DOHH2 (cell line): ENCODE data around the gene TNPO3.

ENCODE experiments used
- H3F3A ChIP-seq: fragments of 200-600 bp; sonication (generic), shearing (Covaris generic); 2 replicates; pipeline ENCODE4 v1.6.0; 2016; ENCODE audit warnings: antibody characterized with exemption, mild to moderate bottlenecking; ENCODE audit not compliant: control insufficient read depth, insufficient read depth
- H3K27ac ChIP-seq: fragments of 200-600 bp; sonication (generic); 2 replicates; pipeline ENCODE4 v1.5.1; 2014; ENCODE audit warnings: low read depth, mild to moderate bottlenecking, low read length, moderate library complexity
- H3K27me3 ChIP-seq: fragments of 200-600 bp; sonication (generic); 2 replicates; pipeline ENCODE4 v1.6.1; 2014; ENCODE audit warnings: mild to moderate bottlenecking, low read length, mixed read lengths; ENCODE audit not compliant: control insufficient read depth
- H3K36me3 ChIP-seq: fragments of 200-600 bp; sonication (generic); 2 replicates; pipeline ENCODE4 v1.6.1; 2014; ENCODE audit warnings: mild to moderate bottlenecking, low read length, moderate library complexity, mixed read lengths; ENCODE audit not compliant: control insufficient read depth
- H3K4me1 ChIP-seq: fragments of 200-600 bp; sonication (generic); 2 replicates; pipeline ENCODE4 v1.6.1; 2014; ENCODE audit warnings: mild to moderate bottlenecking, low read length, mixed read lengths; ENCODE audit not compliant: control insufficient read depth
- H3K4me2 ChIP-seq: fragments of 200-600 bp; sonication (generic); 2 replicates; pipeline ENCODE4 v1.6.0; 2014; ENCODE audit warnings: mild to moderate bottlenecking, low read length, moderate library complexity
- H3K4me3 ChIP-seq: fragments of 200-600 bp; sonication (generic); 2 replicates; pipeline ENCODE4 v1.5.1; 2014; ENCODE audit warnings: mild to moderate bottlenecking, low read length, mixed read lengths
- H3K79me2 ChIP-seq: fragments of 200-600 bp; sonication (generic); 2 replicates; pipeline ENCODE4 v1.6.1; 2014; ENCODE audit warnings: mild to moderate bottlenecking, low read length, mixed read lengths; ENCODE audit not compliant: control insufficient read depth
- H3K9me2 ChIP-seq: fragments of 200-600 bp; sonication (generic); replicated peaks from 2 replicates; pipeline ENCODE4 v1.6.1; 2014; ENCODE audit warnings: mild to moderate bottlenecking, low read length, mixed read lengths; ENCODE audit not compliant: control insufficient read depth
- H3K9me3 ChIP-seq: fragments of 200-600 bp; sonication (generic); 2 replicates; pipeline ENCODE4 v1.6.1; 2014; ENCODE audit warnings: antibody characterized with exemption, low read length, mixed read lengths; ENCODE audit not compliant: control insufficient read depth, insufficient read depth
- H4K20me1 ChIP-seq: fragments of 200-600 bp; sonication (generic); 2 replicates; pipeline ENCODE4 v1.6.0; 2014; ENCODE audit warnings: low read depth, mild to moderate bottlenecking, antibody characterized with exemption, low read length, moderate library complexity; ENCODE audit not compliant: control insufficient read depth, insufficient read depth
- CTCF ChIP-seq: fragments of 200-600 bp; sonication (generic); IDR thresholded peaks from one replicate; pipeline ENCODE4 v1.5.1; 2014; ENCODE audit warnings: antibody characterized with exemption, mild to moderate bottlenecking, low read depth, low read length; ENCODE audit not compliant: poor library complexity, severe bottlenecking
- EZH2phosphoT487 ChIP-seq: fragments of 200-600 bp; sonication (generic); IDR thresholded peaks from 2 replicates; pipeline ENCODE4 v1.6.1; 2017; ENCODE audit warnings: borderline replicate concordance, mild to moderate bottlenecking, antibody characterized with exemption, low read length, moderate library complexity, mixed read lengths

Gene TNPO3

GRCh38 chr7:128941323-128941890, 113.5 kb downstream of the TNPO3 start:
- Histone ChIP-seq H3K79me2 (peaks cover 10% of the 10 kb centered on the region), H4K20me1 (no peaks in the 10 kb centered on the region; the same call in 1 of the 2 replicates), H3F3A (peaks cover 19% of the 10 kb centered on the region), H3K9me3 (no peaks in the 10 kb centered on the region), H3K4me1 (peaks cover 43% of the 10 kb centered on the region), H3K27me3 (peaks cover 21% of the 10 kb centered on the region), H3K4me2 (peak overlapping the region; percentile 62), H3K36me3 (no peaks in the 10 kb centered on the region), H3K27ac (peak overlapping the region; percentile 57), H3K4me3 (peak overlapping the region; percentile 76), H3K9me2 (no peaks in the 10 kb centered on the region)
- TF ChIP-seq EZH2phosphoT487 = no peak
- no peak for TF ChIP-seq CTCF

GRCh38 chr7:128940494-128941322, 114.2 kb downstream of the TNPO3 start:
- Histone ChIP-seq H3K4me2 (peak overlapping the region; percentile 62), H3K9me3 (no peaks in the 10 kb centered on the region), H3K79me2 (peaks cover 10% of the 10 kb centered on the region), H3K4me3 (peak overlapping the region; percentile 76), H3K36me3 (no peaks in the 10 kb centered on the region), H3K9me2 (no peaks in the 10 kb centered on the region), H3K27me3 (peaks cover 21% of the 10 kb centered on the region), H3K4me1 (peaks cover 43% of the 10 kb centered on the region), H3F3A (peaks cover 21% of the 10 kb centered on the region), H4K20me1 (no peaks in the 10 kb centered on the region; the same call in 1 of the 2 replicates), H3K27ac (peak overlapping the region; percentile 57)
- no peak for TF ChIP-seq EZH2phosphoT487
- TF ChIP-seq CTCF = no peak

DNA sequence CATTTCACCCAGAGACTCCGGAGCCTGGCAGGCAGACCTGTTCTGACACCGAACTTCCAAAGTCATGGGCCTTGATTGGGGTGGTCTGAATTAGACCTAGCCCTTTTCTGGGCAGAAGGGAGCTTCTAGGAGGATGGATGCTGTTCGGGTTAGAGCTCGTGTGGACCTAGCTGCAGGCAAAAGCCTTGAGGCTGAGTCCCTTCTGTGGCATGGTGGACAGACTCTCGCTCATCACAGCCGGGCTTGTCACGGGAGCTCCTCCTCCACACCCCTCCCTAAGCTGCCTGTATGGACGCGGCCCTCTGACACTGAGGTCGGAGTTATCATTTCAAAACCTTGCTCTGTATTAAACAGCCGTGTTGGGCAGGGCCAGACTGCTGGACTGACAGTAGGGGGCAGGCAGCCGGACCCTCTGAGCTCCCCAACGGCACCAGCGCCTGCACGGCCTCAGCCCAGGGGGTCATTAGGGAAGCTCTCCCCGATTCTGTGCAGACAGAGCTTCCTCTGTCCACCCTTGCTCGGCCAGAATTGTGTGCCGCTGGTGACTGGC, 115.0 kb downstream of the TNPO3 start:
- H3K4me1 ChIP-seq = peaks cover 46% of the 10 kb centered on the region
- H3K4me3 ChIP-seq = peak overlapping the region; percentile 76
- H3K9me2 ChIP-seq = no peaks in the 10 kb centered on the region
- TF ChIP-seq CTCF (peak; percentile 61), EZH2phosphoT487 (no peak)
- no peaks in the 10 kb centered on the region for H3K36me3 ChIP-seq
- H4K20me1 ChIP-seq = no peaks in the 10 kb centered on the region; the same call in 1 of the 2 replicates
- peaks cover 10% of the 10 kb centered on the region for H3K79me2 ChIP-seq
- H3F3A ChIP-seq = peaks cover 21% of the 10 kb centered on the region
- H3K27me3 ChIP-seq = peaks cover 27% of the 10 kb centered on the region
- peak overlapping the region; percentile 62 for H3K4me2 ChIP-seq
- H3K9me3 ChIP-seq = no peaks in the 10 kb centered on the region
- H3K27ac ChIP-seq = peak overlapping the region; percentile 57
